AG04449 (cell line): ENCODE measurements around the gene LYG1.

Experiments
- CTCF ChIA-PET: fragments of 350-600 bp; formaldehyde crosslinking; extraction: SDS; loops from one replicate; lab custom pipeline; 2021; ENCODE audit warnings: antibody characterized with exemption; lab: Yijun Ruan, JAX
- POLR2A ChIA-PET: fragments of 400-600, 350-600 bp; formaldehyde crosslinking; extraction: SDS; loops from one replicate; lab custom pipeline; 2020; ENCODE audit warnings: antibody characterized with exemption, inconsistent platforms; lab: Yijun Ruan, JAX
- DNase-seq: peaks from one replicate; pipeline ENCODE4 v3.0.0-alpha.2; 2010; ENCODE audit warnings: low read depth, low spot score
- H3K4me3 ChIP-seq: 2 replicates; pipeline ENCODE4 v1.5.1; 2011; ENCODE audit warnings: low read depth, mild to moderate bottlenecking, control low read depth, low read length
- TF ChIP-seq, protein P1 (sequence below): IDR thresholded peaks from one replicate; pipeline ENCODE4 v1.5.1; 2011; ENCODE audit warnings: mild to moderate bottlenecking, moderate library complexity, low read length, control low read depth, inconsistent platforms; ENCODE audit not compliant: insufficient read depth; ENCODE audit errors: missing control alignments

The LYG1 gene

DNA sequence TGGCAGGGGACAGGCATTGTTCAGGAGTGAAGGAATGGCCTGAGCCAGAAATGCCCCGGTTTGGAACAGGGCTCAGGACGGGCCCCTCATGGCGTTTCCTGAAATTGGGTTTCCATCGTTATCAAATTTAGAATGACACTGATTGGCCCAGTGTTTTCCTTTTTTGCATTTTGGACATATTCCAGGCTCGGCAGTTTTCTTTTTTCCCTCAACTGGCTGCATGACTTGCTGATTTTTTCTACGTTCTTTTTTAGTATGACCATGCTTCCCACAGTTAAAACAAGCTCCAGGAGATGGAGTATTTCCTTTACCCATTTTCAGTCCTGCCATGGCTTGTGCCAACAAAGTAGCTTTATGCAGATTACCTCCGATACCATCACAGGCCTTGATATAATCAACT, 25.1 kb downstream of the LYG1 start:
- ChIA-PET CTCF (no interaction called here), POLR2A (no interaction called here)
- H3K4me3 ChIP-seq, result no peak overlapping the region
- no peak for DNase-seq
- TF ChIP-seq, protein P1, sequence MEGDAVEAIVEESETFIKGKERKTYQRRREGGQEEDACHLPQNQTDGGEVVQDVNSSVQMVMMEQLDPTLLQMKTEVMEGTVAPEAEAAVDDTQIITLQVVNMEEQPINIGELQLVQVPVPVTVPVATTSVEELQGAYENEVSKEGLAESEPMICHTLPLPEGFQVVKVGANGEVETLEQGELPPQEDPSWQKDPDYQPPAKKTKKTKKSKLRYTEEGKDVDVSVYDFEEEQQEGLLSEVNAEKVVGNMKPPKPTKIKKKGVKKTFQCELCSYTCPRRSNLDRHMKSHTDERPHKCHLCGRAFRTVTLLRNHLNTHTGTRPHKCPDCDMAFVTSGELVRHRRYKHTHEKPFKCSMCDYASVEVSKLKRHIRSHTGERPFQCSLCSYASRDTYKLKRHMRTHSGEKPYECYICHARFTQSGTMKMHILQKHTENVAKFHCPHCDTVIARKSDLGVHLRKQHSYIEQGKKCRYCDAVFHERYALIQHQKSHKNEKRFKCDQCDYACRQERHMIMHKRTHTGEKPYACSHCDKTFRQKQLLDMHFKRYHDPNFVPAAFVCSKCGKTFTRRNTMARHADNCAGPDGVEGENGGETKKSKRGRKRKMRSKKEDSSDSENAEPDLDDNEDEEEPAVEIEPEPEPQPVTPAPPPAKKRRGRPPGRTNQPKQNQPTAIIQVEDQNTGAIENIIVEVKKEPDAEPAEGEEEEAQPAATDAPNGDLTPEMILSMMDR, result no peak

DNA sequence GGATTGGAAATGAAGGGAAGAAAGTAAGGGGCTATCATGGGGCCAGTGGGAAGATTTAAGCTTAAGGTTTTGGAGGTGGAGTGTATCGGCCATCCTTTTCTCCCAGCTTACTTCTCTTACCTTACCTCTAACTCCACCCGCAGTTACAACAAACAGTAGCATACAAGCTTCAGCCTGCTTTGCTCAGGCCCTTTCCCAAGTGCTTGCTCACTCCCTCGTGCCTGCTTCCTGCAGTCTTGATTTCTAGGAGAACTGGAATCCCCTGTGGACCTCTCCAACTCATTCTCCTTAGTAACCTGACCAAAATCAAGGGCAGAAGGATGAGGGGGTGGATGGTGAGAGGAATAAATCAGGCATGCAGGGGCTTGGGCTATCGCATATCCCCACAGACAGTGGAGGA, 39.8 kb downstream of the LYG1 start:
- ChIA-PET CTCF (no interaction called here), POLR2A (no interaction called here)
- TF ChIP-seq, protein P1, result no peak
- no peak for DNase-seq
- no peak overlapping the region for H3K4me3 ChIP-seq

DNA sequence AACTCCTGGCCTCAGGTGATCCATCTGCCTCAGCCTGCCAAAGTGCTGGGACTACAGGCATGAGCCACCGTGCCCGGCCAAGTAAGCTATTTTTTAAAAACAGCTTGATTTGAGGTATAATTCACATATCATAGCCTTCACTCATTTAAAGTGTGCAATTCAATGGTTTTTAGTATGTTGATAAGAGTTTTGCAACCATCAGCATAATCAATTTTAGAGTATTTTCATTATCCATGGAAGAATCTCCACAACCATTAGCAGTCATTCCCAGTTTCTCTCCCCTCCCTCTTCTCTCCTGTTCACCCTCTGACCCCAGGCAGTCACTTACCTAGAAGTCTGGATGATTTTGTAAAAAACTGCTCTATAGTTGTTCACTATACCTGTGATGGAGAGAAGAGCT, 40.8 kb downstream of the LYG1 start:
- CTCF ChIA-PET, result no interaction called here
- TF ChIP-seq, protein P1, result no peak
- H3K4me3 ChIP-seq, result no peak overlapping the region
- POLR2A ChIA-PET, result no interaction called here
- DNase-seq, result no peak

DNA sequence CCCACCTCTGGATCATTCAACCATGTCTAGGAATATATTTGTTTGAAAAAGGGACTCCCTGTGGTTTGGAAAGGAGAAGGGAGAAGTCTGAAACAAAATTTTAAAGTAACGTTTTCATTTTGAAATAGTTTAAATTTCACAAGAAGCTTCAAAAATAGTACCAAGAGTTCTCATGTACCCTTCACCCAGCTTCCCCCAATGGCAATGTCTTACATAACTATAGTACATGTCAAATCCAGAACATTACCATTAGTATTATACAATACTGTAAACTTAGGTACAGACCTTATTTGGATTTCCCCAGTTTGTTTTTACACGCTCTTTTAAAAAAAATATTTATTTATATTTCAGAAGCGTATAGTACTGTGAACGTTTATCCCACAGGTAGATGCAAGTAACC, 41.5 kb downstream of the LYG1 start:
- CTCF ChIA-PET, result no interaction called here
- TF ChIP-seq, protein P1, result no peak

DNA sequence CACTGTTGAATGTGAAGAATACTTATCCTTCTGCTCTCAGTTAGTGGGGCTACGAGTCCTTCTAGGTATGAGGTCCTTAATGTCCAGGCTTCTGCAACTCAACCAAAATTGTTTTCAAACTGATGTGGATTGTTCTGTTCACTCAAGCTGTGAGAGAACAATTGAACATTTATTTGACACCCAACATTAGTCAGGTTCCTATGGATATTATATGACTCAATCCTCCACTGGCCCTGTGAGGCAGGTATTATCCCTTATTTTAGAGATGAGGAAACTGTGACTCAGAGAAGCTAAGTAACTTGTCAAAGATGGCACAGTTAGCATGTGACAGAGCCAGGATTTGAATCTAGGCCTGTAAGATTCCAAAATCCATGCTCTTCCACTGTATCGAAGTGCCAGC, 44.3 kb downstream of the LYG1 start:
- TF ChIP-seq, protein P1, result no peak
- ChIA-PET CTCF (no interaction called here), POLR2A (no interaction called here)
- H3K4me3 ChIP-seq, result no peak overlapping the region
- DNase-seq, result no peak

More for the DNA sequence above, 41.5 kb downstream of the LYG1 start:
- DNase-seq, result no peak
- POLR2A ChIA-PET, result no interaction called here
- no peak overlapping the region for H3K4me3 ChIP-seq

DNA sequence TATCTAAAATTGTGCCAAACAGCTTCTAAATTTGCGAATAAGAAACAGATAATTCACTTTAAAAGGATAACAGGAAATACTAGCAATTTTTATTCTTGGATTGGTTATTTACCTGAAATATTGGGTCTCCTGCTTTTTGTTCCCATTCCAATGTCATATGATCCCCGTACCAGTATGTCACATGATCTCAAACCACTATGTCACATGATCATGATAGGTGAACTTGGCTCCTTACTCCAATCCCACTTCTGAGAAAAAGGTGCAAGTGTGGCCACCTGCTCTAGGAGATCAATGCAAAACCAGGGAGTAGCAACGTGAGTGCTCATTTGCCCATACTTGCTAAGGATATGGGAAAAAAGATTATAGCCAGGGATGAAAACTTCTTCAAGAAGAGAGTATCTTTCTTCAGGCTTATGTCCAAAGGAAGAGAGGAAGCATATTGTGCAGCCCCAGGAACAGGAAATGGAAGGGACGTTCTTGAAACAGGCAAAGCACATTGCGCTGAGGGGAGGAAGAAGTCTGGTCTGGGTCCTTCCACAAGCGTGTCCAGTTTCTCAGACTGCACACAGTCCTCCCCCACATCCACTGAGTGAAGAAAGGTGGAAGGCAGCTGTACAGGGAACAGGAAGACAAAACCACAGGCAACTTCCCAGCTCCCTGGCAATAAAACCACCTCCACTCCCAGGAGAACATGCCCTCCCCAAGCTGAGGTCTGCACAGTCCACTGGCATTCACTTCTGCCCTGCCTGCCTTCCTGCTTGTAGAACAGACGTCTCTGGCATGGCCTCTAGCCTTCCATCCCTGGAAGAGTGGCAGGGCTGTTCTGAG, 45.3 kb downstream of the LYG1 start, which contains the start of gene LYG2:
TSS of gene LYG2 (minus strand) at position 176 of the 828 bp plus-strand sequence. CDS start 1,406 bp downstream, outside the sequence.
- POLR2A ChIA-PET, result no interaction called here
- H3K4me3 ChIP-seq, result no peak within 1 kb of the TSS
- CTCF ChIA-PET, result no interaction called here
- DNase-seq, result no peak
- TF ChIP-seq, protein P1, result no peak
